GM23248 (cell line): ENCODE measurements around the gene TRPM3. TPM values are rescaled to one million over a fixed set of nuclear protein-coding genes. Genes with fewer than 3 reads are reported as not detected.

Experiments
- DNase-seq: peaks from one replicate; pipeline ENCODE4 v3.0.0-alpha.2; 2015
- H2AFZ ChIP-seq: fragments of 200-600 bp; sonication (generic); 2 replicates; pipeline ENCODE4 v1.6.1; 2016; ENCODE audit warnings: antibody characterized with exemption
- H3F3A ChIP-seq: fragments of 200-600 bp; sonication (generic); 2 replicates; pipeline ENCODE4 v1.6.1; 2016; ENCODE audit warnings: mild to moderate bottlenecking, antibody characterized with exemption, mixed run types; ENCODE audit not compliant: insufficient read depth
- H3K27ac ChIP-seq: fragments of 200-600 bp; sonication (generic); 2 replicates; pipeline ENCODE4 v1.5.1; 2016; ENCODE audit warnings: mild to moderate bottlenecking
- H3K27me3 ChIP-seq: fragments of 200-600 bp; sonication (generic); replicated peaks from 2 replicates; pipeline ENCODE4 v1.6.1; 2016; ENCODE audit warnings: mild to moderate bottlenecking; ENCODE audit not compliant: insufficient read depth
- H3K36me3 ChIP-seq: fragments of 200-600 bp; sonication (generic); 2 replicates; pipeline ENCODE4 v1.6.1; 2016; ENCODE audit warnings: low read depth, mild to moderate bottlenecking
- H3K4me1 ChIP-seq: fragments of 200-600 bp; sonication (generic); 2 replicates; pipeline ENCODE4 v1.6.1; 2016; ENCODE audit warnings: mild to moderate bottlenecking; ENCODE audit not compliant: insufficient read depth
- H3K4me2 ChIP-seq: fragments of 200-600 bp; sonication (generic); one replicate; pipeline ENCODE4 v1.6.1; 2016; ENCODE audit warnings: mild to moderate bottlenecking; ENCODE audit not compliant: unreplicated experiment
- H3K4me3 ChIP-seq: fragments of 200-600 bp; sonication (generic); 2 replicates; pipeline ENCODE4 v1.5.1; 2016; ENCODE audit warnings: mild to moderate bottlenecking
- H3K79me2 ChIP-seq: fragments of 200-600 bp; sonication (generic); 2 replicates; pipeline ENCODE4 v1.6.1; 2016; ENCODE audit warnings: mild to moderate bottlenecking; ENCODE audit not compliant: insufficient read depth
- H3K9ac ChIP-seq: fragments of 200-600 bp; sonication (generic); 2 replicates; pipeline ENCODE4 v1.6.1; 2016; ENCODE audit warnings: mild to moderate bottlenecking
- H3K9me2 ChIP-seq: fragments of 200-600 bp; sonication (generic); 2 replicates; pipeline ENCODE4 v1.6.1; 2016; ENCODE audit warnings: mixed run types, mild to moderate bottlenecking, moderate library complexity; ENCODE audit not compliant: insufficient read depth
- H3K9me3 ChIP-seq: fragments of 200-600 bp; sonication (generic); one replicate; pipeline ENCODE4 v1.6.1; 2017; ENCODE audit warnings: low read depth
- H4K20me1 ChIP-seq: fragments of 200-600 bp; sonication (generic); 2 replicates; pipeline ENCODE4 v1.6.0; 2016; ENCODE audit not compliant: insufficient read depth
- EZH2 ChIP-seq: fragments of 200-600 bp; sonication (generic); IDR thresholded peaks from 2 replicates; pipeline ENCODE4 v1.6.1; 2018; ENCODE audit warnings: antibody characterized with exemption, mild to moderate bottlenecking; ENCODE audit not compliant: insufficient read depth, poor library complexity, severe bottlenecking
- EZH2phosphoT487 ChIP-seq: fragments of 200-600 bp; sonication (generic); IDR thresholded peaks from 2 replicates; pipeline ENCODE4 v1.6.1; 2018; ENCODE audit warnings: antibody characterized with exemption, moderate library complexity, mild to moderate bottlenecking, low read depth; ENCODE audit not compliant: insufficient read depth
- WGBS, 2 experiments: methylation state at CpG; one replicate each; pipeline ENCODE4 v1.1.6; 2015 to 2017; ENCODE audit warnings: low lambda C conversion rate in 2 of 2, low coverage in 1 of 2; ENCODE audit errors: missing lambda C conversion rate in 2 of 2; 5-methylcytosine and 5-hydroxymethylcytosine counted together
- in situ Hi-C: fragments of 300-500 bp; cut with MboI; formaldehyde crosslinking; loops from 2 replicates; pipeline ENCODE4 v1.15.0; 2020
- polyA plus RNA-seq: library from polyadenylated mRNA; unstranded; fragments of >200 nt; fragmentation: Nextera tagmentation; extraction: Ambion mirVana; gene quantifications from 2 replicates; pipeline ENCODE4 v1.2.1, GENCODE V29; 2016
- total RNA-seq: library from RNA; depleted of rRNA; stranded (reverse); fragments of >200 nt; shearing (Covaris generic); gene quantifications from 2 replicates; pipeline ENCODE4 v1.2.3, GENCODE V29; 2014

Gene TRPM3
- total and polyA plus RNA-seq, 2 experiments from 2014 or later = not detected

- no peak overlapping the region for H3K4me3 ChIP-seq
- no peaks in the 10 kb centered on the region for H4K20me1 ChIP-seq
- H3K4me2 ChIP-seq = no peak overlapping the region
- no peaks in the 10 kb centered on the region for H3K9me3 ChIP-seq
- H3K36me3 ChIP-seq = no peaks in the 10 kb centered on the region
- no peak overlapping the region for H3K27ac ChIP-seq
- in situ Hi-C loops = loop anchor here (10.0 kb wide), 1 partner anchor 141 kb away; no protein-coding TSS in a partner anchor
- no peaks in the 10 kb centered on the region for H3K27me3 ChIP-seq
- 69 to 76% methylated on average over 3 of the region's 3 CpGs for WGBS, 2 experiments
- H3F3A ChIP-seq = peaks cover 13% of the 10 kb centered on the region; the same call in 1 of the 2 replicates
- H3K9me2 ChIP-seq = no peaks in the 10 kb centered on the region
- peaks cover 23% of the 10 kb centered on the region for H3K4me1 ChIP-seq
- no peak overlapping the region for H2AFZ ChIP-seq
- DNase-seq = no peak
- TF ChIP-seq EZH2phosphoT487 (no peak), EZH2 (no peak)
- H3K9ac ChIP-seq = no peak overlapping the region
- H3K79me2 ChIP-seq = no peaks in the 10 kb centered on the region
Observed at GRCh38 chr9:70486127-70486526, 635.3 kb downstream of the TRPM3 start.

GRCh38 chr9:70485273-70485858, 636.1 kb downstream of the TRPM3 start:
- Histone ChIP-seq H3K27ac (0 out of 2 replicates have a peak overlapping the region, but pooled peaks have one; percentile 1), H3K4me1 (peaks cover 30% of the 10 kb centered on the region), H3K36me3 (no peaks in the 10 kb centered on the region), H3K9me3 (no peaks in the 10 kb centered on the region), H3F3A (peaks cover 20% of the 10 kb centered on the region; the same call in 1 of the 2 replicates), H3K4me3 (no peak overlapping the region), H3K79me2 (no peaks in the 10 kb centered on the region), H2AFZ (peak overlapping the region; percentile 19), H3K4me2 (no peak overlapping the region), H4K20me1 (no peaks in the 10 kb centered on the region), H3K27me3 (no peaks in the 10 kb centered on the region), H3K9me2 (no peaks in the 10 kb centered on the region), H3K9ac (peak overlapping the region; percentile 30; the same call in 1 of the 2 replicates)
- peak; percentile 30 for DNase-seq
- 45 to 53% methylated on average over 5 of the region's 5 CpGs for WGBS, 2 experiments
- TF ChIP-seq EZH2phosphoT487 (no peak), EZH2 (no peak)
- in situ Hi-C loops = loop anchor here (10.0 kb wide), 1 partner anchor 141 kb away; no protein-coding TSS in a partner anchor

GRCh38 chr9:70484232-70485130, 636.9 kb downstream of the TRPM3 start:
- Histone ChIP-seq H4K20me1 (no peaks in the 10 kb centered on the region), H3K36me3 (no peaks in the 10 kb centered on the region), H3F3A (peaks cover 24% of the 10 kb centered on the region), H3K27ac (0 out of 2 replicates have a peak overlapping the region, but pooled peaks have one; percentile 1), H2AFZ (peak overlapping the region; percentile 19), H3K27me3 (no peaks in the 10 kb centered on the region), H3K4me2 (no peak overlapping the region), H3K9me3 (no peaks in the 10 kb centered on the region), H3K4me3 (no peak overlapping the region), H3K4me1 (peaks cover 39% of the 10 kb centered on the region), H3K9me2 (no peaks in the 10 kb centered on the region), H3K79me2 (no peaks in the 10 kb centered on the region), H3K9ac (peak overlapping the region; percentile 30; the same call in 1 of the 2 replicates)
- WGBS, 2 experiments = 28% methylated on average over 8 of the region's 8 CpGs
- no peak for TF ChIP-seq EZH2phosphoT487
- TF ChIP-seq EZH2 = no peak
- peak; percentile 85 for DNase-seq
- in situ Hi-C loops = loop anchor here (10.0 kb wide), 1 partner anchor 140 kb away; no protein-coding TSS in a partner anchor

- Histone ChIP-seq H3K36me3 (no peaks in the 10 kb centered on the region), H3F3A (peaks cover 29% of the 10 kb centered on the region), H2AFZ (peak overlapping the region; percentile 98), H3K9me3 (no peaks in the 10 kb centered on the region), H3K4me2 (no peak overlapping the region), H4K20me1 (no peaks in the 10 kb centered on the region), H3K9ac (no peak overlapping the region; the same call in 1 of the 2 replicates), H3K27me3 (no peaks in the 10 kb centered on the region), H3K4me1 (peaks cover 33% of the 10 kb centered on the region), H3K4me3 (no peak overlapping the region), H3K27ac (peak overlapping the region; percentile 61; the same call in 1 of the 2 replicates), H3K79me2 (no peaks in the 10 kb centered on the region), H3K9me2 (no peaks in the 10 kb centered on the region)
- DNase-seq = peak; percentile 23
- 96 to 100% methylated on average over 1 of the region's 1 CpG for WGBS, 2 experiments
- in situ Hi-C loops = loop anchor here (10.0 kb wide), 1 partner anchor 137 kb away; no protein-coding TSS in a partner anchor
- TF ChIP-seq EZH2 (no peak), EZH2phosphoT487 (no peak)
Observed at GRCh38 chr9:70481471-70481870, 640.0 kb downstream of the TRPM3 start.
